ENCODE data around the gene CLMP.

- TF ChIP-seq BACH2 (CRISPR knock-in tag; IDR thresholded peaks at IDR 0.05; ENCODE audit: borderline replicate concordance) (no peak), TSHZ2 (CRISPR knock-in tag; IDR thresholded peaks at IDR 0.05) (no peak), GLIS3 (CRISPR knock-in tag; IDR thresholded peaks at IDR 0.05) (no peak), PPARA (CRISPR knock-in tag; IDR thresholded peaks at IDR 0.05; ENCODE audit: borderline replicate concordance) (no peak), OSR1 (CRISPR knock-in tag; IDR thresholded peaks at IDR 0.05) (no peak)
- TF ChIP-seq, protein P1, sequence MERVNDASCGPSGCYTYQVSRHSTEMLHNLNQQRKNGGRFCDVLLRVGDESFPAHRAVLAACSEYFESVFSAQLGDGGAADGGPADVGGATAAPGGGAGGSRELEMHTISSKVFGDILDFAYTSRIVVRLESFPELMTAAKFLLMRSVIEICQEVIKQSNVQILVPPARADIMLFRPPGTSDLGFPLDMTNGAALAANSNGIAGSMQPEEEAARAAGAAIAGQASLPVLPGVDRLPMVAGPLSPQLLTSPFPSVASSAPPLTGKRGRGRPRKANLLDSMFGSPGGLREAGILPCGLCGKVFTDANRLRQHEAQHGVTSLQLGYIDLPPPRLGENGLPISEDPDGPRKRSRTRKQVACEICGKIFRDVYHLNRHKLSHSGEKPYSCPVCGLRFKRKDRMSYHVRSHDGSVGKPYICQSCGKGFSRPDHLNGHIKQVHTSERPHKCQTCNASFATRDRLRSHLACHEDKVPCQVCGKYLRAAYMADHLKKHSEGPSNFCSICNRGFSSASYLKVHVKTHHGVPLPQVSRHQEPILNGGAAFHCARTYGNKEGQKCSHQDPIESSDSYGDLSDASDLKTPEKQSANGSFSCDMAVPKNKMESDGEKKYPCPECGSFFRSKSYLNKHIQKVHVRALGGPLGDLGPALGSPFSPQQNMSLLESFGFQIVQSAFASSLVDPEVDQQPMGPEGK (CRISPR knock-in tag; IDR thresholded peaks at IDR 0.05; ENCODE audit: borderline replicate concordance): no peak
- TF ChIP-seq, protein P2, sequence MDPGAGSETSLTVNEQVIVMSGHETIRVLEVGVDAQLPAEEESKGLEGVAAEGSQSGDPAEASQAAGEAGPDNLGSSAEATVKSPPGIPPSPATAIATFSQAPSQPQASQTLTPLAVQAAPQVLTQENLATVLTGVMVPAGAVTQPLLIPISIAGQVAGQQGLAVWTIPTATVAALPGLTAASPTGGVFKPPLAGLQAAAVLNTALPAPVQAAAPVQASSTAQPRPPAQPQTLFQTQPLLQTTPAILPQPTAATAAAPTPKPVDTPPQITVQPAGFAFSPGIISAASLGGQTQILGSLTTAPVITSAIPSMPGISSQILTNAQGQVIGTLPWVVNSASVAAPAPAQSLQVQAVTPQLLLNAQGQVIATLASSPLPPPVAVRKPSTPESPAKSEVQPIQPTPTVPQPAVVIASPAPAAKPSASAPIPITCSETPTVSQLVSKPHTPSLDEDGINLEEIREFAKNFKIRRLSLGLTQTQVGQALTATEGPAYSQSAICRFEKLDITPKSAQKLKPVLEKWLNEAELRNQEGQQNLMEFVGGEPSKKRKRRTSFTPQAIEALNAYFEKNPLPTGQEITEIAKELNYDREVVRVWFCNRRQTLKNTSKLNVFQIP (CRISPR knock-in tag; IDR thresholded peaks at IDR 0.05; ENCODE audit: borderline replicate concordance, low read depth): no peak
These were observed 44.2 kb downstream of the CLMP start for GRCh38 chr11:123150882-123151281.

Measured in SK-N-SH treated with all-trans-retinoic acid at 6 μM for 48 hours (cell line).